Liver (tissue), 9 donors: ENCODE measurements around the gene FBXW7. TPM values are rescaled to one million over a fixed set of nuclear protein-coding genes. Genes with fewer than 3 reads are reported as not detected.

Source experiments
- DNase-seq: peaks from one replicate; pipeline ENCODE4 v3.0.0-alpha.2; 2017; ENCODE audit warnings: low spot score
- H3K27ac ChIP-seq, 2 donors: one replicate each; pipeline ENCODE4 v1.7.0; 2013; ENCODE audit warnings: inconsistent platforms in 2 of 2, low read length in 2 of 2, control low read depth in 1 of 2, low read depth in 1 of 2, mild to moderate bottlenecking in 1 of 2
- H3K27me3 ChIP-seq, 4 donors: one replicate each; pipeline versions ENCODE4 v1.6.1 to v1.7.0; 2013; ENCODE audit warnings: low read length in 3 of 4, inconsistent platforms in 1 of 4, mild to moderate bottlenecking in 1 of 4, moderate library complexity in 1 of 4; ENCODE audit not compliant: control insufficient read depth in 4 of 4, insufficient read depth in 4 of 4
- H3K36me3 ChIP-seq, 4 donors: one replicate each; pipeline versions ENCODE4 v1.6.1 to v1.7.0; 2013; ENCODE audit warnings: low read length in 3 of 4, mild to moderate bottlenecking in 3 of 4, low read depth in 1 of 4, moderate library complexity in 1 of 4; ENCODE audit not compliant: control insufficient read depth in 4 of 4, insufficient read depth in 3 of 4
- H3K4me1 ChIP-seq, 4 donors: one replicate each; pipeline versions ENCODE4 v1.6.1 to v1.7.0; 2013; ENCODE audit warnings: low read length in 3 of 4, mild to moderate bottlenecking in 3 of 4, moderate library complexity in 1 of 4; ENCODE audit not compliant: control insufficient read depth in 4 of 4, insufficient read depth in 4 of 4
- H3K4me3 ChIP-seq, 3 donors: one replicate each; pipeline versions ENCODE4 v1.6.1 to v1.7.0; 2013; ENCODE audit warnings: low read length in 3 of 3, control low read depth in 1 of 3, low read depth in 1 of 3, mild to moderate bottlenecking in 1 of 3
- H3K9ac ChIP-seq, 2 donors: one replicate each; pipeline ENCODE4 v1.7.0; 2013; ENCODE audit warnings: low read length in 2 of 2, mild to moderate bottlenecking in 2 of 2, moderate library complexity in 2 of 2, control low read depth in 1 of 2, low read depth in 1 of 2
- H3K9me3 ChIP-seq, 4 donors: one replicate each; pipeline versions ENCODE4 v1.6.1 to v1.7.0; 2013; ENCODE audit warnings: low read length in 3 of 4; ENCODE audit not compliant: control insufficient read depth in 4 of 4
- EGR1 ChIP-seq, 2 donors: IDR thresholded peaks; 2 replicates each; pipeline ENCODE4 v1.6.1; 2016 to 2018; ENCODE audit warnings: antibody characterized with exemption in 2 of 2, low read depth in 2 of 2
- FOXA1 ChIP-seq: IDR thresholded peaks from 2 replicates; pipeline ENCODE4 v1.6.1; 2016; ENCODE audit warnings: antibody characterized with exemption
- HNF4A ChIP-seq, 2 donors: conservative IDR thresholded peaks; 2 replicates each; pipeline ENCODE4 v1.6.1; 2016; ENCODE audit warnings: antibody characterized with exemption in 2 of 2, mild to moderate bottlenecking in 2 of 2
- HNF4G ChIP-seq: IDR thresholded peaks from 2 replicates; pipeline ENCODE4 v1.6.1; 2016; ENCODE audit warnings: antibody characterized with exemption
- JUND ChIP-seq, 2 donors: IDR thresholded peaks; 2 replicates each; pipeline ENCODE4 v1.6.1; 2016; ENCODE audit warnings: antibody characterized with exemption in 2 of 2
- NR2F2 ChIP-seq: IDR thresholded peaks from 2 replicates; pipeline ENCODE4 v1.6.1; 2016; ENCODE audit warnings: antibody characterized with exemption
- RAD21 ChIP-seq, 2 donors: IDR thresholded peaks; 2 replicates each; pipeline ENCODE4 v1.6.1; 2016; ENCODE audit warnings: antibody characterized with exemption in 2 of 2, mild to moderate bottlenecking in 2 of 2
- RXRA ChIP-seq, 2 donors: IDR thresholded peaks; 2 replicates each; pipeline ENCODE4 v1.6.1; 2017 to 2018; ENCODE audit warnings: antibody characterized with exemption in 2 of 2, mild to moderate bottlenecking in 1 of 2
- SP1 ChIP-seq: IDR thresholded peaks from 2 replicates; pipeline ENCODE4 v1.6.1; 2018; ENCODE audit warnings: antibody characterized with exemption, mild to moderate bottlenecking
- TAF1 ChIP-seq: conservative IDR thresholded peaks from 2 replicates; pipeline ENCODE4 v1.6.1; 2016; ENCODE audit warnings: antibody characterized with exemption, mild to moderate bottlenecking
- YY1 ChIP-seq: IDR thresholded peaks from 2 replicates; pipeline ENCODE4 v1.6.1; 2016; ENCODE audit warnings: antibody characterized with exemption, mild to moderate bottlenecking
- WGBS: extraction: QIAGEN DNeasy Blood & Tissue Kit; methylation state at CpG from one replicate; pipeline ENCODE4 v1.1.7; 2013; 5-methylcytosine and 5-hydroxymethylcytosine counted together
- polyA plus RNA-seq, 2 donors: library from polyadenylated mRNA; stranded (reverse) in 1 of 2; unstranded in 1 of 2; fragments of 200-250 nt in 1 of 2; fragments of >200 nt in 1 of 2; fragmentation: Nextera tagmentation in 1 of 2; extraction: Ambion mirVana in 1 of 2; gene quantifications; one replicate each; pipeline versions ENCODE4 v1.2.1 to v1.2.3, GENCODE V29; 2013 to 2015
- total RNA-seq, 2 donors: library from RNA; depleted of rRNA; stranded (reverse); fragments of >200 nt; gene quantifications; one replicate each; pipeline ENCODE4 v1.2.3, GENCODE V29; 2014
- TF ChIP-seq, protein P1 (sequence below): fragments of 150-350 bp; IDR thresholded peaks from 2 replicates; pipeline ENCODE4 v1.5.1; 2017; ENCODE audit warnings: improper control_type of control experiment, low read depth, low read length; ENCODE audit not compliant: missing input control
- TF ChIP-seq, protein P2 (sequence below): IDR thresholded peaks from 2 replicates; pipeline ENCODE4 v1.6.1; 2016; ENCODE audit warnings: antibody characterized with exemption
- TF ChIP-seq, protein P3 (sequence below): IDR thresholded peaks from 2 replicates; pipeline ENCODE4 v1.6.1; 2016; ENCODE audit warnings: antibody characterized with exemption
- TF ChIP-seq, protein P4 (sequence below): IDR thresholded peaks from 2 replicates; pipeline ENCODE4 v1.6.1; 2016; ENCODE audit warnings: antibody characterized with exemption
- TF ChIP-seq, protein P5 (sequence below): IDR thresholded peaks from 2 replicates; pipeline ENCODE4 v1.6.1; 2016; ENCODE audit warnings: antibody characterized with exemption, mild to moderate bottlenecking
- donor health status: healthy.
- donor health status: healthy.
- donor health status: healthy.
- donor health status: healthy.
- donor health status: healthy.

Gene FBXW7
- total and polyA plus RNA-seq, 4 donors, result 4.0 to 56.9 (median 16.1) TPM

DNA sequence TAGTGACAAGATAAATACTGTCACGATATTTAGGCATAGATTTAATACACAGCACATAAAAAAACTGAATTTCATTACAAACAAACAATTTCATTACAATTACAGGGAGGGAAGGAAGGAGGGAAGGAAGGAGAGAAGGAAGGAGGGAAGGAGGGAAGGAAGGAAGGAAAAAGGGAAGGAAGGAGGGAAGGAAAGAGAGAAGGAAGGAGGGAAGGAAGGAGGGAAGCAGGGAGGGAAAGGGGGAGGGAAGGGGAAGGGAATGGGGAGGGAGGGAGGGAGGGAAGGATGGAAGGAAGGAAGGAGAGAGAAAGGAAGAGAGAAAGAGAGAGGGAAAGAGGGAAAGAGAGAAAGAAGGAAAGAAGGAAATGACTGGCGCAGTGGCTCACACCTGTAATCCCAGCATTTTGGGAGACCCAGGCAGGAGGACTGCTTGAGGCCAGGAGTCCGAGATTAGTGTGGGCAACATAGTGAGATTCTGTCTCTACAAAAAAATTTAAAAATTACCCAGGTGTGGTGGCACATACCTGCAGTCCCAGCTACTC lies 64.6 kb downstream of the FBXW7 start:
- H3K4me1 ChIP-seq, result peaks cover 0 to 10% (median 1%) of the 10 kb centered on the region in 4 donors
- H3K27me3 ChIP-seq, result no peaks in the 10 kb centered on the region
- 96% methylated on average over 3 of the region's 3 CpGs for WGBS
- no peaks in the 10 kb centered on the region for H3K36me3 ChIP-seq
- no peak overlapping the region for H3K27ac ChIP-seq
- no peak for DNase-seq
- H3K4me3 ChIP-seq, result no peak overlapping the region
- H3K9ac ChIP-seq, result no peak overlapping the region
- TF ChIP-seq HNF4G, result no peak
- no peak for TF ChIP-seq YY1
- H3K9me3 ChIP-seq, result no peaks in the 10 kb centered on the region

DNA sequence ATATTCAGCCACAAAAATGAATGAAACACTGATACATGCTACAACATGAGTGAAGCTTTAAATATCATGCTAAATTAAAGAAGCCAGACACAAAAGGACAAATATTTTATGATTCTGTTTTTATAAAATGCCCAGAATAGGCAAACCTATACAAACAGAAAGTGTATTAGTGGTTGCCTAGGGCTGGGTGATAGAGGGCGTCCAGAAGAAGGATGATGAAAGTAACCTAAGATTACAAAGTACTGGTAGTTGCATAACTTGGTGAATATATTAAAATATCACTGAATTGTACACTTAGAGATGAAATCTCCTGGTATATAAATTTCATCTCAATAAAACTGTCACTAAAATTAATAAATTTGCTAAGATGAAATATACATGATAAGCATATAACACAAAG lies 67.5 kb downstream of the FBXW7 start:
- H3K9me3 ChIP-seq, result no peaks in the 10 kb centered on the region
- peaks cover 0 to 10% (median under 1%) of the 10 kb centered on the region in 4 donors for H3K4me1 ChIP-seq
- no peak overlapping the region for H3K4me3 ChIP-seq

DNA sequence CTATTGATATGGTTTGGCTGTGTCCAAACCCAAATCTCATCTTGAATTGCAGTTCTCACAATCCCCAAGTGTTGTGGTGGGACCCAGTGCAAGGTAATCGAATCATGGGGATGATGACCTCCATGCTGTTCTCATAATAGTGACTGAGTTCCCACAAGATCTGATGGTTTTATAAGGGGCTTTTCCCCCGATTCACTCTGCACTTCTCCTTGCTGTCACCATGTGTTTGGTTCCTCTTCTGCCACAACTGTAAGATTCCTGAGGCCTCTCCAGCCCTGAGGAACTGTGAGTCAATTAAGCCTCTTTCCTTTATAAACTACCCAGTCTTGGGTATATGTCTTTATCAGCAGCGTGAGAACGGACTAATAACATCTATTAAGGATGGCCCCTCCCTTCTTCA lies 68.8 kb downstream of the FBXW7 start:
- Histone ChIP-seq H3K27me3 (no peaks in the 10 kb centered on the region), H3K9me3 (no peaks in the 10 kb centered on the region), H3K9ac (no peak overlapping the region), H3K27ac (no peak overlapping the region), H3K36me3 (no peaks in the 10 kb centered on the region), H3K4me1 (peaks cover 2 to 16% (median 7%) of the 10 kb centered on the region in 4 donors), H3K4me3 (no peak overlapping the region)
- no peak for DNase-seq
- 94% methylated on average over 4 of the region's 4 CpGs for WGBS
- TF ChIP-seq RAD21 (IDR thresholded peaks at IDR 0.05) (no peak), EGR1 (IDR thresholded peaks at IDR 0.05; ENCODE audit: low read depth in 2 of 2) (no peak), JUND (IDR thresholded peaks at IDR 0.05) (no peak), RXRA (IDR thresholded peaks at IDR 0.05) (no peak), TAF1 (no peak), SP1 (no peak), FOXA1 (no peak), YY1 (no peak), NR2F2 (no peak), HNF4A (conservative IDR thresholded peaks at IDR 0.05) (no peak), HNF4G (no peak)
- TF ChIP-seq, protein P1, sequence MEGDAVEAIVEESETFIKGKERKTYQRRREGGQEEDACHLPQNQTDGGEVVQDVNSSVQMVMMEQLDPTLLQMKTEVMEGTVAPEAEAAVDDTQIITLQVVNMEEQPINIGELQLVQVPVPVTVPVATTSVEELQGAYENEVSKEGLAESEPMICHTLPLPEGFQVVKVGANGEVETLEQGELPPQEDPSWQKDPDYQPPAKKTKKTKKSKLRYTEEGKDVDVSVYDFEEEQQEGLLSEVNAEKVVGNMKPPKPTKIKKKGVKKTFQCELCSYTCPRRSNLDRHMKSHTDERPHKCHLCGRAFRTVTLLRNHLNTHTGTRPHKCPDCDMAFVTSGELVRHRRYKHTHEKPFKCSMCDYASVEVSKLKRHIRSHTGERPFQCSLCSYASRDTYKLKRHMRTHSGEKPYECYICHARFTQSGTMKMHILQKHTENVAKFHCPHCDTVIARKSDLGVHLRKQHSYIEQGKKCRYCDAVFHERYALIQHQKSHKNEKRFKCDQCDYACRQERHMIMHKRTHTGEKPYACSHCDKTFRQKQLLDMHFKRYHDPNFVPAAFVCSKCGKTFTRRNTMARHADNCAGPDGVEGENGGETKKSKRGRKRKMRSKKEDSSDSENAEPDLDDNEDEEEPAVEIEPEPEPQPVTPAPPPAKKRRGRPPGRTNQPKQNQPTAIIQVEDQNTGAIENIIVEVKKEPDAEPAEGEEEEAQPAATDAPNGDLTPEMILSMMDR, result no peak
- TF ChIP-seq, protein P2, sequence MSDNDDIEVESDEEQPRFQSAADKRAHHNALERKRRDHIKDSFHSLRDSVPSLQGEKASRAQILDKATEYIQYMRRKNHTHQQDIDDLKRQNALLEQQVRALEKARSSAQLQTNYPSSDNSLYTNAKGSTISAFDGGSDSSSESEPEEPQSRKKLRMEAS, result no peak

More for the DNA sequence above, 67.5 kb downstream of the FBXW7 start:
- Histone ChIP-seq H3K27me3 (no peaks in the 10 kb centered on the region), H3K9ac (no peak overlapping the region), H3K27ac (no peak overlapping the region), H3K36me3 (no peaks in the 10 kb centered on the region)
- TF ChIP-seq, protein P3, sequence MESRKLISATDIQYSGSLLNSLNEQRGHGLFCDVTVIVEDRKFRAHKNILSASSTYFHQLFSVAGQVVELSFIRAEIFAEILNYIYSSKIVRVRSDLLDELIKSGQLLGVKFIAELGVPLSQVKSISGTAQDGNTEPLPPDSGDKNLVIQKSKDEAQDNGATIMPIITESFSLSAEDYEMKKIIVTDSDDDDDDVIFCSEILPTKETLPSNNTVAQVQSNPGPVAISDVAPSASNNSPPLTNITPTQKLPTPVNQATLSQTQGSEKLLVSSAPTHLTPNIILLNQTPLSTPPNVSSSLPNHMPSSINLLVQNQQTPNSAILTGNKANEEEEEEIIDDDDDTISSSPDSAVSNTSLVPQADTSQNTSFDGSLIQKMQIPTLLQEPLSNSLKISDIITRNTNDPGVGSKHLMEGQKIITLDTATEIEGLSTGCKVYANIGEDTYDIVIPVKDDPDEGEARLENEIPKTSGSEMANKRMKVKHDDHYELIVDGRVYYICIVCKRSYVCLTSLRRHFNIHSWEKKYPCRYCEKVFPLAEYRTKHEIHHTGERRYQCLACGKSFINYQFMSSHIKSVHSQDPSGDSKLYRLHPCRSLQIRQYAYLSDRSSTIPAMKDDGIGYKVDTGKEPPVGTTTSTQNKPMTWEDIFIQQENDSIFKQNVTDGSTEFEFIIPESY, result no peak
- TF ChIP-seq HNF4A (conservative IDR thresholded peaks at IDR 0.05) (peak in 1 of 2 donors; percentile 8), JUND (IDR thresholded peaks at IDR 0.05) (no peak)
- TF ChIP-seq, protein P4, sequence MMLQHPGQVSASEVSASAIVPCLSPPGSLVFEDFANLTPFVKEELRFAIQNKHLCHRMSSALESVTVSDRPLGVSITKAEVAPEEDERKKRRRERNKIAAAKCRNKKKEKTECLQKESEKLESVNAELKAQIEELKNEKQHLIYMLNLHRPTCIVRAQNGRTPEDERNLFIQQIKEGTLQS, result no peak
- TF ChIP-seq, protein P5, sequence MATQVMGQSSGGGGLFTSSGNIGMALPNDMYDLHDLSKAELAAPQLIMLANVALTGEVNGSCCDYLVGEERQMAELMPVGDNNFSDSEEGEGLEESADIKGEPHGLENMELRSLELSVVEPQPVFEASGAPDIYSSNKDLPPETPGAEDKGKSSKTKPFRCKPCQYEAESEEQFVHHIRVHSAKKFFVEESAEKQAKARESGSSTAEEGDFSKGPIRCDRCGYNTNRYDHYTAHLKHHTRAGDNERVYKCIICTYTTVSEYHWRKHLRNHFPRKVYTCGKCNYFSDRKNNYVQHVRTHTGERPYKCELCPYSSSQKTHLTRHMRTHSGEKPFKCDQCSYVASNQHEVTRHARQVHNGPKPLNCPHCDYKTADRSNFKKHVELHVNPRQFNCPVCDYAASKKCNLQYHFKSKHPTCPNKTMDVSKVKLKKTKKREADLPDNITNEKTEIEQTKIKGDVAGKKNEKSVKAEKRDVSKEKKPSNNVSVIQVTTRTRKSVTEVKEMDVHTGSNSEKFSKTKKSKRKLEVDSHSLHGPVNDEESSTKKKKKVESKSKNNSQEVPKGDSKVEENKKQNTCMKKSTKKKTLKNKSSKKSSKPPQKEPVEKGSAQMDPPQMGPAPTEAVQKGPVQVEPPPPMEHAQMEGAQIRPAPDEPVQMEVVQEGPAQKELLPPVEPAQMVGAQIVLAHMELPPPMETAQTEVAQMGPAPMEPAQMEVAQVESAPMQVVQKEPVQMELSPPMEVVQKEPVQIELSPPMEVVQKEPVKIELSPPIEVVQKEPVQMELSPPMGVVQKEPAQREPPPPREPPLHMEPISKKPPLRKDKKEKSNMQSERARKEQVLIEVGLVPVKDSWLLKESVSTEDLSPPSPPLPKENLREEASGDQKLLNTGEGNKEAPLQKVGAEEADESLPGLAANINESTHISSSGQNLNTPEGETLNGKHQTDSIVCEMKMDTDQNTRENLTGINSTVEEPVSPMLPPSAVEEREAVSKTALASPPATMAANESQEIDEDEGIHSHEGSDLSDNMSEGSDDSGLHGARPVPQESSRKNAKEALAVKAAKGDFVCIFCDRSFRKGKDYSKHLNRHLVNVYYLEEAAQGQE, result no peak
- DNase-seq, result no peak
- WGBS, result 54% methylated on average over 1 of the region's 1 CpG
